OCI-LY7 (cell line): ENCODE data around the gene LZTR1. TPM values are rescaled to one million over a fixed set of nuclear protein-coding genes. Genes with fewer than 3 reads are reported as not detected.

Experiments used
- BruUV-seq: library from RNA; stranded (reverse); fragments of 400-500 nt; replicated peaks from 2 replicates; lab custom pipeline; 2021; lab: Mats Ljungman, UMichigan
- CTCF ChIA-PET: fragments of 300-600 bp; sonication (Branson Sonifier 250); formaldehyde crosslinking; loops from one replicate; lab custom pipeline; 2022; ENCODE audit warnings: antibody characterized with exemption; ENCODE audit not compliant: unreplicated experiment; lab: Charles Lee
- POLR2A ChIA-PET: fragments of 300-600 bp; sonication (Branson Sonifier 250); formaldehyde crosslinking; loops from one replicate; lab custom pipeline; 2022; ENCODE audit warnings: antibody characterized with exemption; lab: Charles Lee
- DNase-seq: peaks from one replicate; pipeline ENCODE4 v3.0.0-alpha.2; 2015; ENCODE audit warnings: low spot score
- H2AFZ ChIP-seq: fragments of 200-600 bp; sonication (generic), shearing (Covaris generic); 2 replicates; pipeline ENCODE4 v1.6.1; 2014; ENCODE audit warnings: mild to moderate bottlenecking, antibody characterized with exemption, low read length, moderate library complexity
- H3K27ac ChIP-seq: fragments of 200-600 bp; sonication (generic); 2 replicates; pipeline ENCODE4 v1.5.1; 2014; ENCODE audit warnings: mixed run types, low read depth, mild to moderate bottlenecking, moderate library complexity, low read length, inconsistent platforms; ENCODE audit not compliant: poor library complexity, severe bottlenecking
- H3K36me3 ChIP-seq: fragments of 200-600 bp; sonication (generic); 2 replicates; pipeline ENCODE4 v1.6.1; 2014; ENCODE audit warnings: mild to moderate bottlenecking, antibody characterized with exemption, low read length, moderate library complexity, mixed read lengths; ENCODE audit not compliant: insufficient read depth
- H3K4me1 ChIP-seq: fragments of 200-600 bp; sonication (generic); 2 replicates; pipeline ENCODE4 v1.5.1; 2014; ENCODE audit warnings: mild to moderate bottlenecking, low read length; ENCODE audit not compliant: insufficient read depth, poor library complexity, severe bottlenecking
- H3K4me2 ChIP-seq: fragments of 200-600 bp; sonication (generic); 2 replicates; pipeline ENCODE4 v1.6.1; 2014; ENCODE audit warnings: mild to moderate bottlenecking, low read length
- H3K4me3 ChIP-seq: fragments of 200-600 bp; sonication (generic); 2 replicates; pipeline ENCODE4 v1.5.1; 2014; ENCODE audit warnings: mild to moderate bottlenecking, low read depth, low read length; ENCODE audit not compliant: poor library complexity, severe bottlenecking
- H3K79me2 ChIP-seq: fragments of 200-600 bp; sonication (generic); 2 replicates; pipeline ENCODE4 v1.6.1; 2016; ENCODE audit warnings: low read depth, mild to moderate bottlenecking, low read length, moderate library complexity, mixed read lengths; ENCODE audit not compliant: insufficient read depth
- H3K9me2 ChIP-seq: fragments of 200-600 bp; sonication (generic); 2 replicates; pipeline ENCODE4 v1.6.1; 2016; ENCODE audit warnings: mild to moderate bottlenecking, low read length, mixed read lengths; ENCODE audit not compliant: insufficient read depth
- H3K9me3 ChIP-seq: fragments of 200-600 bp; sonication (generic); 2 replicates; pipeline ENCODE4 v1.6.1; 2014; ENCODE audit warnings: mild to moderate bottlenecking, mixed run types, low read length, mixed read lengths
- H4K20me1 ChIP-seq: fragments of 200-600 bp; sonication (generic); 2 replicates; pipeline ENCODE4 v1.6.1; 2014; ENCODE audit warnings: mild to moderate bottlenecking, antibody characterized with exemption, low read length, moderate library complexity, mixed read lengths; ENCODE audit not compliant: insufficient read depth
- CTCF ChIP-seq: fragments of 200-600 bp; sonication (generic); conservative IDR thresholded peaks from 2 replicates; pipeline ENCODE4 v1.5.1; 2014; ENCODE audit warnings: mild to moderate bottlenecking, antibody characterized with exemption, low read length, moderate library complexity, mixed read lengths
- EZH2phosphoT487 ChIP-seq: fragments of 200-600 bp; sonication (generic); IDR thresholded peaks from 2 replicates; pipeline ENCODE4 v1.6.1; 2018; ENCODE audit warnings: low read depth, borderline replicate concordance, mild to moderate bottlenecking, mixed run types, antibody characterized with exemption, low read length, moderate library complexity, mixed read lengths
- intact Hi-C: fragments of 100-400 bp; cut with micrococcal nuclease; formaldehyde crosslinking; loops from one replicate; pipeline ENCODE4 v1.10.0; 2022; ENCODE audit not compliant: unreplicated experiment
- total RNA-seq, 2 experiments: library from RNA; depleted of rRNA in 1 of 2; stranded (reverse); fragments of >200 nt in 1 of 2; shearing (Covaris generic) in 1 of 2; gene quantifications; 2 replicates each; pipeline ENCODE4 v1.2.3, GENCODE V29; 2014 to 2022

LZTR1 gene
- total RNA-seq, 2 experiments from 2014 or later = 46.8 to 61.8 TPM

- POLR2A ChIA-PET = interaction anchor here (1.1 kb wide), 1 partner anchor 18 kb away, joined by 3 read pairs; no protein-coding TSS in a partner anchor
- Histone ChIP-seq H3K27ac (no peak overlapping the region), H3K4me2 (no peak overlapping the region), H4K20me1 (no peaks in the 10 kb centered on the region), H3K36me3 (no peaks in the 10 kb centered on the region), H3K9me3 (no peaks in the 10 kb centered on the region), H3K4me1 (peaks cover 4% of the 10 kb centered on the region), H3K4me3 (no peak overlapping the region), H3K9me2 (no peaks in the 10 kb centered on the region), H3K79me2 (no peaks in the 10 kb centered on the region), H2AFZ (no peak overlapping the region)
- no TSS peak for BruUV-seq
- intact Hi-C loops = loop anchor here (10.0 kb wide), 1 partner anchor 74 kb away; no protein-coding TSS in a partner anchor
- TF ChIP-seq CTCF (peak; percentile 78), EZH2phosphoT487 (no peak)
- CTCF ChIA-PET = interaction anchor here (0.9 to 1.5 kb wide), 2 partner anchors 9 to 31 kb away, joined by 3 to 6 read pairs; no protein-coding TSS in a partner anchor
- DNase-seq = peak; percentile 56
These were observed 38.8 kb downstream of the LZTR1 start for GRCh38 chr22:21020802-21021429.

- no peak for DNase-seq
- Histone ChIP-seq H3K9me3 (no peaks in the 10 kb centered on the region), H3K4me1 (peaks cover 4% of the 10 kb centered on the region), H4K20me1 (no peaks in the 10 kb centered on the region), H3K9me2 (no peaks in the 10 kb centered on the region), H3K4me3 (no peak overlapping the region), H2AFZ (no peak overlapping the region), H3K79me2 (no peaks in the 10 kb centered on the region), H3K27ac (no peak overlapping the region), H3K36me3 (no peaks in the 10 kb centered on the region), H3K4me2 (no peak overlapping the region)
- ChIA-PET CTCF (no interaction called here), POLR2A (no interaction called here)
- TF ChIP-seq CTCF (no peak), EZH2phosphoT487 (no peak)
- BruUV-seq = no TSS peak
- intact Hi-C loops = loop anchor here (10.0 kb wide), 1 partner anchor 72 kb away; no protein-coding TSS in a partner anchor
These were observed 40.4 kb downstream of the LZTR1 start for GRCh38 chr22:21022507-21022906.

GRCh38 chr22:21022955-21023614 lies 41.0 kb downstream of the LZTR1 start:
- no peak overlapping the region for H3K4me3 ChIP-seq
- no peaks in the 10 kb centered on the region for H3K9me2 ChIP-seq
- no peak for DNase-seq
- H3K79me2 ChIP-seq = no peaks in the 10 kb centered on the region
- no peaks in the 10 kb centered on the region for H3K9me3 ChIP-seq
- H3K36me3 ChIP-seq = no peaks in the 10 kb centered on the region
- H3K4me2 ChIP-seq = no peak overlapping the region
- H3K4me1 ChIP-seq = peaks cover 4% of the 10 kb centered on the region
- H4K20me1 ChIP-seq = no peaks in the 10 kb centered on the region
- no peak overlapping the region for H3K27ac ChIP-seq
- CTCF ChIA-PET = no interaction called here
- TF ChIP-seq EZH2phosphoT487 = no peak
- TF ChIP-seq CTCF = peak; percentile 42
- no TSS peak for BruUV-seq
- POLR2A ChIA-PET = interaction anchor here (0.6 kb wide), 1 partner anchor 24 kb away, joined by 3 read pairs; no protein-coding TSS in a partner anchor
- H2AFZ ChIP-seq = no peak overlapping the region
- intact Hi-C loops = loop anchor here (10.0 kb wide), 1 partner anchor 72 kb away; no protein-coding TSS in a partner anchor
